Measurements from ENCODE around the gene SLC2A1.

- TF ChIP-seq, protein P1, sequence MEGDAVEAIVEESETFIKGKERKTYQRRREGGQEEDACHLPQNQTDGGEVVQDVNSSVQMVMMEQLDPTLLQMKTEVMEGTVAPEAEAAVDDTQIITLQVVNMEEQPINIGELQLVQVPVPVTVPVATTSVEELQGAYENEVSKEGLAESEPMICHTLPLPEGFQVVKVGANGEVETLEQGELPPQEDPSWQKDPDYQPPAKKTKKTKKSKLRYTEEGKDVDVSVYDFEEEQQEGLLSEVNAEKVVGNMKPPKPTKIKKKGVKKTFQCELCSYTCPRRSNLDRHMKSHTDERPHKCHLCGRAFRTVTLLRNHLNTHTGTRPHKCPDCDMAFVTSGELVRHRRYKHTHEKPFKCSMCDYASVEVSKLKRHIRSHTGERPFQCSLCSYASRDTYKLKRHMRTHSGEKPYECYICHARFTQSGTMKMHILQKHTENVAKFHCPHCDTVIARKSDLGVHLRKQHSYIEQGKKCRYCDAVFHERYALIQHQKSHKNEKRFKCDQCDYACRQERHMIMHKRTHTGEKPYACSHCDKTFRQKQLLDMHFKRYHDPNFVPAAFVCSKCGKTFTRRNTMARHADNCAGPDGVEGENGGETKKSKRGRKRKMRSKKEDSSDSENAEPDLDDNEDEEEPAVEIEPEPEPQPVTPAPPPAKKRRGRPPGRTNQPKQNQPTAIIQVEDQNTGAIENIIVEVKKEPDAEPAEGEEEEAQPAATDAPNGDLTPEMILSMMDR (IDR thresholded peaks at IDR 0.05): no peak
- TF ChIP-seq POLR2A (IDR thresholded peaks at IDR 0.05): no peak
Measured at GRCh38 chr1:42957880-42958487, 684 bp downstream of the SLC2A1 start.

Measured in tibial nerve (tissue), 3 donors.